HG03060 (cell line): Measurements from ENCODE around the gene GABPB1.

Experiments used
- ATAC-seq: cut with Tn5 transposase; IDR thresholded peaks from one replicate; pipeline ENCODE4 v1.9.1; 2021; ENCODE audit warnings: low read depth, moderate number of reproducible peaks; ENCODE audit not compliant: unreplicated experiment

GABPB1 gene

DNA sequence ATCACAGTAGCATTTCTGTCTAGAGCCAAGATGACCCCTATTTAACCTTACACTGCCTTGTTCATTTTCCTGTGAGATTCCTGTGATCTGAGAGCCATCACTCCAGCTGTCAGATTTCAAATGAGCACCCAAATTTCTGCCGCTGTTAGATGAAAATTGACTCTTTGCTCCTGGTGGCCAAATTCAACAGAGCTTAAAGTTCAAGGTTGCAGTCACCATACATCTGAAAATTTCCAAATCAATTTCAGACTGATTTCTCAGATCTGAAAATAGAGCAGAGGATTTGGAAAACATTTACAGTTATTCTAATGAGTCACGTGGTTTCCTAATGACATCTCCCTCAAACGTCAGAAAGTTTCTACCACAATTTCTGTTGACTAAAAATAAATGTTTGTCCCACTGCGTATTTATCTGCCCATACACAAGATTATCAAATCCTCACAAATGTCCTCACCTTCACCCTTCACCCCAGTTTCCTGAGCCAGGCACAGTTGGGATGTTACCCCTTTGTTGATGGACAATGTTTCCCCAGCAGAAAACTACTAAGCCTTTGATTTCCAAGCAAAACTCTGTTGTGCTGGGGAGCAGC is 105.9 kb downstream of the GABPB1 start:
- ATAC-seq = no peak

DNA sequence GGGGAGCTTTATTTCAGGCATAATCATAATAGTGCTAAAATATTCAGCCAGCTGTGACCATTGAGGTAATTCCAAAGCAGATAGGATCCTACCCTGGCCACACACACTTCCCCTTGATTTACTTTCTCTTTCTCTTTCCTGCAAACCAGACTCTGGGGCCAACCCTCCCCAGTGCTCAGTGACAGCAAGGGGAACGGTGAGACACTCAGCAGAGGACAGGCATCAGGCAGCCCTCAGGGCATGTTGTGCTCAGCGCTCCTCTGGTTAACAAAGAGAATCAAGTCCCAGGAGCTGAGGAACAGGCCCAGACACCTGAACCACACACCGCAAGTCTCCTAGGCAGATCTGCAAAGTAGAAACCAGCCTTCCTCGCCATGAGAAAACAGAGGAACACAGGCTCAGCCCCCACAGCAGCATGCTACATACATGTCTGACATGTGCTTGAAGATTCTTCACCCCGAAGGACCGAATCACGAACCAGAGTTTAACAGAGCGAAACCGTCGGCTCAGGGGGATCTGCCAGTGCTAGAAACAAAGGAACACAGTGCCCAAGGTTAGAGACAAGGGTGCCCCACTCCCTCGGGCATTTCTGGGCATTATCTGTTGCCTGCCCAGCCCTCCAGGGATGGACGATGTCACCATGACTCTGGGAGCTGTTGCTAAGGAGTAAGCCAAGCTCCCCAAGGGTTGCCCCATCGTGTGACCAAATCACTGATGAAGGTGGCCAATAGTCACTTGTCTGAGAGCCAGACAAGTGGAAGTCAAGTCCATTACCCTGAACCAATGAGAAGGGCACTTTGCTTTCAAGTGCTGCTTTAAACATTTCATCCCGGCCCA is 107.0 kb downstream of the GABPB1 start:
- ATAC-seq = peak; percentile 76

- no peak for ATAC-seq
Observed at GRCh38 chr15:50246631-50247030, 108.4 kb downstream of the GABPB1 start.

- no peak for ATAC-seq
Observed at GRCh38 chr15:50244959-50245624, 109.9 kb downstream of the GABPB1 start.

DNA sequence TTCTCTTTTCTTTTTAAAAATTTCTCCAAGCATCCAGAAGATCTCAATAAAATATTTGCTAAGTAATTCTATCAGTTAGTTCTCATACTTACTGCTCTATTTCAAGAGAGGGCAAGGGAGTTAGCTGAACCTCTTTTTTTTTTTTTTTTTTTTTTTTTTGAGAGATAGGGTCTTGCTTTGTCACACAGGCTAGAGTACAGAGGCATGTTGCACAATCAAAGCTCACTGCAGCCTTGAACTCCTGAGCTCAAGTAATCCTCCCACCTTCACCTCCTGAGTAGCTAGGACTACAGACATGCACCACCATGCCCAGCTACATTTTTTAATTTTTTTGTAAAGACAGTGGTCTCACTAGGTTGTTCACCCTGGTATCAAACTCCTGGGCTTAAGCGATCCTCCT is 110.8 kb downstream of the GABPB1 start:
- no peak for ATAC-seq

DNA sequence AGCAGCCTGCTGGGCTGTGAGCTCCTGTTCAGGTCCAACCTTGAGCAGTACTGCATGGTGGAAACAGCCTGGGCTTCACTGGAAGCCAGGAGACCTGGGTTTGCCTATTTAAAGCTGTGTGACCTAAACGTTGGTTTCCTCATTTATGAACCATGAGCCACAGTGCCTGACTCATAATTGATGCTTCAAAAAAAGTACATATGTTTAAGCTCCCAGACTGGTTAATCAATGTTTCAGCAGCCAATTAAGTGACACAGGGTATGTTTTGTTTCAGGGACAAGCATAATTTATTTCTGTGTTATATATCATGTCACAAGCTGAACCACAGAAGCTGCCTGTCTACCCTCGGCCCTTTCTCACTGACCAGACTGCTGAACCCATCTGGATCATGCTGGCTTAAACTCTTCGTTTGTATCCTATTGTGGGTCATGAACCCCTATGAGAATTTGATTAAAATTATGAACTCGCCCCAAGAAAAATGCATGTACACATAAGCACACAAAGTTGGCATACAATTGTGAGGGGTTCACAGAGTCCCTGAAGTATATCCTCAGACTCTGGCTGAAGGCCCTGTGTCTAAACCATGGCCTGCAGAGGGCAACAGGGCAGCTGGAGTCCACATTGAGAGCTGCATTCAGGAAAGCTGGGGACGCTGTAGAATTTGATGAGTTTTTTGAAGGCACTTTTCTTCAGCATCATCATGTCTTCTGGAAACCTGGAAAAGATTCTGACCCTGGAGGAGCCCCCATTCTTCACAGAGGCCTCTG is 113.1 kb downstream of the GABPB1 start:
- no peak for ATAC-seq

GRCh38 chr15:50238255-50238654 is 116.7 kb downstream of the GABPB1 start:
- no peak for ATAC-seq

DNA sequence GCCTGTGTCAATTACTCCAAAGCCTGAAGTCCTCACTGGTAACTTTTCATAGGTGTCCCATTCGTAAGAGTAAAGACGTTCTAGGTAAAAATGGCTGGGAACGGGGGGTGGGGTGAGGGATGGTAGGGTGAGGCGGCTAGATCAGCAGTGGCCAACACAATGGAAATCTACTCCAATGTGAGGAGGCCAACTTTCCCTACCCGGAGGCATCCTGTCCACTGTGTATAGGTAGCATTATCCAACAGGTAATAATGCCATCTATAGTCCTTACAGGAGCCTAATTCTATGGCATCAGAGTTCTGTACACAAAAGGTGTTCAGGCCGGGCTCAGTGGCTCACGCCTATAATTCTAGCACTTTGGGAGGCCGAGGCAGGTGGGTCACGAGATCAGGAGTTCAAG is 118.6 kb downstream of the GABPB1 start:
- ATAC-seq = no peak

GRCh38 chr15:50235794-50236193 is 119.2 kb downstream of the GABPB1 start:
- ATAC-seq = no peak

DNA sequence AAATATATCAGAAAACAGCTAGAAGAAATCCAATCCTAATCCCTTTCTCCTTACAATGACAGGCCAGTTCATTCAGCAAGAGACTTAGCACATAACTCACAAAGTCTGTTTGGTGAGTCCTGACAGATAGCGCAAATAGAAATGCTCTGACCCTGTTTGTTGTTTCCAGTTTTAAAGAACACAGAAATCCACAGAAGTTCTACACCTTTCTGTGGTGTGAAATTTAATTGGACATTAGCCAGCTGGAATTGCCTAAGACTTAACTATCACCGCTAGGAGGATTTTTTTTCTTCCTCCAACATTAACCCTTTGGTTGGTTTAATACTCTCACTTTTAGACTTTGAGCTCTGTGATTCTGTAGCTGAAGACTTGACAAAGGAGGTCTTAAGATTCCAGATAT is 120.2 kb downstream of the GABPB1 start:
- no peak for ATAC-seq

DNA sequence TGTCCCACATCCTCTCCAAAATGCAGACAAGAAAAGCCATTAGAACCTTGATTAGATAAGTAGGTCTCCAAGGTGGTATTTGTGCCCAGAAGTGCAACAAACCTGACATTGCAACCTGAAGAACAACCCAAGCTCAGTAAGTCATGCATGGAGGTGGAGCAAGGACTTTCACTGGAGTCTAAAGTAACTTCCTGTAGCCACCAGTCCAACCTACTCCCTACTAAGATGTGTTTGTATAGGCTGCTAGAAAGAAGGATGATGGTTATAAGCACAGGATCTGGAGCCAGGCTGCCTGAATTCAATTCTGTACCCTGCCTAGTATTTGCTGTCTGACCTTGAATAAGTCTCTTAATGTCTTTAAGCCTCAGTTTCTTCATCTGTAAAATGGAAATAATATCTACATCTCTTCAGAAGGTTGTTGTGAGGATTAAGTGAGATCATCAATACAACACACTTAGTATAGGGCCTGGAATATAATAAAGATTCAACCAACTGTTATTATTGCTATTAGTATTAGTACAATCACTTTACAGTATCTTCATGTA is 121.7 kb downstream of the GABPB1 start:
- no peak for ATAC-seq

- no peak for ATAC-seq
Observed at GRCh38 chr15:50232791-50233190, 122.2 kb downstream of the GABPB1 start.

GRCh38 chr15:50231761-50232160 is 123.2 kb downstream of the GABPB1 start:
- ATAC-seq = no peak

GRCh38 chr15:50229336-50229735 is 125.7 kb downstream of the GABPB1 start:
- no peak for ATAC-seq

DNA sequence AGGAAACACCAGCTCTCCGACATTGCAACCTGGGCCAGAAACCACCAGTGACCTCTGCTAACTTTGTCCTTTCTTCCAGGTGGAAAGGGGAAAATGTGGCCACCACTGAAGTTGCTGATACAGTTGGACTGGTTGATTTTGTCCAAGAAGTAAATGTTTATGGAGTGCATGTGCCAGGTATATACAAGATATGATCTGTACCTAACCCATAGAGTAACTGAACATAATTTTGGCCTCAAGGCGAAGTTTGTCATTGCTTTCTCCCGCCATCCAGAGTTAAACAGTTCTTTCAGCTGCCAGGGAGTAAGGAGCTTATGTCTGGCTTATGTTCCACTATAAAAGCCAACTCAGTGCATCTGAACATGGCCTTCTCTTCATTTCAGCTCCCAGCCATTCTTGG is 126.1 kb downstream of the GABPB1 start:
- no peak for ATAC-seq

- ATAC-seq = no peak
Observed at GRCh38 chr15:50227076-50227475, 127.9 kb downstream of the GABPB1 start.

- no peak for ATAC-seq
Observed at GRCh38 chr15:50225938-50226337, 129.1 kb downstream of the GABPB1 start.
